Endothelial cell of umbilical vein (primary cell): ENCODE measurements around the gene CNR2. TPM values are rescaled to one million over a fixed set of nuclear protein-coding genes. Genes with fewer than 3 reads are reported as not detected.

Experiments
- BruUV-seq: library from RNA; stranded (reverse); fragments of 400-500 nt; replicated peaks from 2 replicates; lab custom pipeline; 2021; lab: Mats Ljungman, UMichigan
- CTCF ChIA-PET: fragments of 300-600, 350-600 bp; sonication (Branson Sonifier 250); formaldehyde crosslinking; loops from one replicate; lab custom pipeline; 2021; ENCODE audit warnings: antibody characterized with exemption, inconsistent platforms; lab: Charles Lee
- POLR2A ChIA-PET: fragments of 300-600, 350-600 bp; sonication (Branson Sonifier 250); formaldehyde crosslinking; loops from one replicate; lab custom pipeline; 2021; ENCODE audit warnings: antibody characterized with exemption, inconsistent platforms; lab: Charles Lee
- DNase-seq: peaks from one replicate; pipeline ENCODE4 v3.0.0-alpha.2; 2011; ENCODE audit warnings: low read depth, low spot score
- FAIRE-seq: peaks from 2 replicates; lab custom pipeline; 2011; peaks lifted over from hg19 to GRCh38; lab: Jason Lieb, UNC
- H2AFZ ChIP-seq: 2 replicates; pipeline ENCODE4 v1.6.0; 2012; ENCODE audit warnings: low read depth, low read length, control low read depth, inconsistent platforms
- H3K27ac ChIP-seq: 2 replicates; pipeline ENCODE4 v1.5.1; 2011; ENCODE audit warnings: low read depth, mild to moderate bottlenecking, control low read depth, low read length, moderate library complexity; ENCODE audit not compliant: insufficient read depth
- H3K27me3 ChIP-seq, 2 experiments: 2 replicates each; pipeline versions ENCODE4 v1.6.0 to v1.6.1; 2011; ENCODE audit warnings: low read length in 2 of 2, mixed read lengths in 1 of 2; ENCODE audit not compliant: control insufficient read depth in 2 of 2, insufficient read depth in 2 of 2
- H3K36me3 ChIP-seq, 2 experiments: 2 replicates in 1 of 2; 3 replicates in 1 of 2; pipeline ENCODE4 v1.5.1; 2011; ENCODE audit warnings: low read length in 2 of 2, mild to moderate bottlenecking in 1 of 2, moderate library complexity in 1 of 2; ENCODE audit not compliant: control insufficient read depth in 2 of 2, insufficient read depth in 2 of 2; ENCODE audit errors: extremely low read depth in 1 of 2
- H3K4me1 ChIP-seq: 3 replicates; pipeline ENCODE4 v1.5.1; 2011; ENCODE audit warnings: mild to moderate bottlenecking, low read length; ENCODE audit not compliant: control insufficient read depth, insufficient read depth; ENCODE audit errors: extremely low read depth
- H3K4me2 ChIP-seq: 2 replicates; pipeline ENCODE4 v1.6.1; 2011; ENCODE audit warnings: low read length, control low read depth, mixed read lengths; ENCODE audit not compliant: insufficient read depth
- H3K4me3 ChIP-seq, 3 experiments: fragments of 200-600 bp in 1 of 3; sonication (generic), shearing (Covaris generic) in 1 of 3; replicated peaks in 1 of 3; 2 replicates each; pipeline ENCODE4 v1.5.1; 2011 to 2016; ENCODE audit warnings: control low read depth in 3 of 3, low read length in 3 of 3, mild to moderate bottlenecking in 2 of 3, inconsistent platforms in 1 of 3, low read depth in 1 of 3, moderate library complexity in 1 of 3; ENCODE audit not compliant: insufficient read depth in 1 of 3
- H3K79me2 ChIP-seq: 2 replicates; pipeline ENCODE4 v1.6.0; 2012; ENCODE audit warnings: low read length, inconsistent platforms; ENCODE audit not compliant: control insufficient read depth, insufficient read depth
- H3K9ac ChIP-seq: replicated peaks from 2 replicates; pipeline ENCODE3; 2011; ENCODE audit warnings: low read length, control low read depth; ENCODE audit not compliant: insufficient read depth; ENCODE audit errors: extremely low read depth
- H3K9me1 ChIP-seq: replicated peaks from 3 replicates; pipeline ENCODE4 v1.6.0; 2011; ENCODE audit warnings: mild to moderate bottlenecking, low read length; ENCODE audit not compliant: control insufficient read depth, insufficient read depth; ENCODE audit errors: extremely low read depth
- H3K9me3 ChIP-seq: replicated peaks from 2 replicates; pipeline ENCODE4 v1.5.1; 2012; ENCODE audit warnings: low read length, inconsistent platforms; ENCODE audit not compliant: control insufficient read depth, insufficient read depth
- H4K20me1 ChIP-seq: replicated peaks from 2 replicates; pipeline ENCODE3; 2011; ENCODE audit warnings: mild to moderate bottlenecking, low read length; ENCODE audit not compliant: control insufficient read depth, insufficient read depth; ENCODE audit errors: extremely low read depth
- EZH2 ChIP-seq: IDR thresholded peaks from 2 replicates; pipeline ENCODE4 v1.6.1; 2012; ENCODE audit warnings: borderline replicate concordance, low read depth, mild to moderate bottlenecking, moderate library complexity, low read length, inconsistent platforms; ENCODE audit not compliant: severe bottlenecking
- FOS ChIP-seq: IDR thresholded peaks from 2 replicates; pipeline ENCODE4 v1.6.1; 2011; ENCODE audit warnings: mild to moderate bottlenecking, low read length, moderate library complexity, borderline replicate concordance; ENCODE audit not compliant: insufficient read depth
- GATA2 ChIP-seq: IDR thresholded peaks from 2 replicates; pipeline ENCODE4 v1.7.0; 2011; ENCODE audit warnings: low read depth, mild to moderate bottlenecking, moderate library complexity, mixed read lengths, low read length; ENCODE audit not compliant: insufficient read length, insufficient read depth
- JUN ChIP-seq: IDR thresholded peaks from 2 replicates; pipeline ENCODE4 v1.6.1; 2011; ENCODE audit warnings: borderline replicate concordance, low read depth; ENCODE audit not compliant: insufficient read length, insufficient read depth
- MYC ChIP-seq: IDR thresholded peaks from one replicate; pipeline ENCODE4 v1.6.1; 2011; ENCODE audit warnings: mild to moderate bottlenecking, low read depth, low read length
- POLR2A ChIP-seq: IDR thresholded peaks from 2 replicates; pipeline ENCODE4 v1.6.1; 2012; ENCODE audit warnings: low read depth, mild to moderate bottlenecking, control low read depth, low read length
- dilution Hi-C: fragments of 300-500 bp; cut with MboI; formaldehyde crosslinking; loops from one replicate; pipeline ENCODE4 v1.15.0; 2019; ENCODE audit warnings: low sequenced_read_pairs; ENCODE audit not compliant: extremely low pct_ligation_motif_present
- intact Hi-C: fragments of 100-400 bp; cut with micrococcal nuclease; formaldehyde crosslinking; loops from one replicate; pipeline ENCODE4 v1.10.0; 2022
- polyA plus RNA-seq, 4 experiments: library from polyadenylated mRNA; depleted of rRNA in 3 of 4; stranded (reverse) in 3 of 4; unstranded in 1 of 4; fragments of >200 nt; gene quantifications; 2 replicates each; pipeline versions ENCODE4 v1.2.1 to v1.2.3, GENCODE V29; 2011 to 2012; ENCODE audit warnings: missing spikeins in 1 of 4
- total RNA-seq: library from RNA; stranded (reverse); gene quantifications from 2 replicates; pipeline ENCODE4 v1.2.3, GENCODE V29; 2021

Gene CNR2
- total and polyA plus RNA-seq, 2 donors (not counting 3 experiments of a cell fraction or from before 2014, with no cell fraction given): not detected

GRCh38 chr1:23930861-23931490 is 17.8 kb upstream of the CNR2 start:
- intact Hi-C loops (no loop called here), dilution Hi-C loops (no loop called here)
- TF ChIP-seq EZH2: no peak
- TF ChIP-seq GATA2: no peak
- no peak for TF ChIP-seq MYC
- TF ChIP-seq POLR2A: no peak
- H3K9ac ChIP-seq: no peak overlapping the region
- no peak overlapping the region for H3K4me3 ChIP-seq
- no peaks in the 10 kb centered on the region for H3K4me1 ChIP-seq
- no peaks in the 10 kb centered on the region for H3K79me2 ChIP-seq
- no peak overlapping the region for H3K4me2 ChIP-seq
- CTCF ChIA-PET: interaction anchor here (0.7 to 1.5 kb wide), 3 partner anchors 12 to 97 kb away, joined by 3 read pairs; no protein-coding TSS in a partner anchor
- H3K27ac ChIP-seq: no peak overlapping the region
- no peaks in the 10 kb centered on the region for H4K20me1 ChIP-seq
- H3K27me3 ChIP-seq: peaks cover 4 to 6% of the 10 kb centered on the region in 2 experiments
- H3K9me3 ChIP-seq: no peaks in the 10 kb centered on the region
- FAIRE-seq: no peak
- BruUV-seq: no TSS peak
- H3K36me3 ChIP-seq: no peaks in the 10 kb centered on the region
- DNase-seq: no peak
- H2AFZ ChIP-seq: no peak overlapping the region
- H3K9me1 ChIP-seq: no peaks in the 10 kb centered on the region
- POLR2A ChIA-PET: interaction anchor here (0.6 kb wide), 1 partner anchor 58 kb away, joined by 3 read pairs; no protein-coding TSS in a partner anchor

DNA sequence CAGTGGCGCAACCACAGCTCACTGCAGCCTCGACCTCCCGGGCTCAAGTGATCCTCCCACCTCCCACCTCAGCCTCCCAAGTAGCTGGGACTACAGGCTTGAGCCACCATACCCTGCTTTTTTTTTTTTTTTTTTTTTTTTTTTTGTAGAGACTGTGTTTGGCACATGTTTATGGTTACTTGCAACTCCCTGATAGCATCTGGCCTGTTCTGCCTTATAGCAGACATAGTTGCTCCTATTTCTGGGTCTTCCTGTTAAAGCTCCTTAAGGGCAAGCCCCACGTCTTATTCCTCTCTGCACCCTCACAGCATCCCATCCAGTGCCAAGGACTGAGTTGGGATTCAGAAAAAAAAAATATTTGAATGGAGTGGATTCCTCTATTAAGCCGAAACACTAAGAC is 17.1 kb upstream of the CNR2 start:
- H3K9me3 ChIP-seq: no peaks in the 10 kb centered on the region
- no peak overlapping the region for H3K9ac ChIP-seq
- ChIA-PET CTCF (interaction anchor here (0.7 to 1.5 kb wide), 2 partner anchors 13 to 98 kb away, joined by 3 read pairs; no protein-coding TSS in a partner anchor), POLR2A (interaction anchor here (0.6 kb wide), 1 partner anchor 57 kb away, joined by 3 read pairs; no protein-coding TSS in a partner anchor)
- intact Hi-C loops: no loop called here
- H3K36me3 ChIP-seq: no peaks in the 10 kb centered on the region
- peaks cover 4 to 6% of the 10 kb centered on the region in 2 experiments for H3K27me3 ChIP-seq
- dilution Hi-C loops: no loop called here
- TF ChIP-seq JUN: no peak
- TF ChIP-seq POLR2A: no peak
- TF ChIP-seq FOS: no peak
- no peaks in the 10 kb centered on the region for H3K79me2 ChIP-seq
- no peaks in the 10 kb centered on the region for H3K9me1 ChIP-seq
- DNase-seq: no peak
- H3K4me2 ChIP-seq: no peak overlapping the region
- H2AFZ ChIP-seq: no peak overlapping the region
- no peak overlapping the region for H3K4me3 ChIP-seq
- no peak for FAIRE-seq
- H3K4me1 ChIP-seq: no peaks in the 10 kb centered on the region
- no peak overlapping the region for H3K27ac ChIP-seq
- BruUV-seq: no TSS peak
- H4K20me1 ChIP-seq: no peaks in the 10 kb centered on the region
